ENCODE measurements around the gene FAM181A. TPM values are rescaled to one million over a fixed set of nuclear protein-coding genes. Genes with fewer than 3 reads are reported as not detected.
A peak's percentile ranks its signal among the peaks of the same experiment; 100 is the strongest.

FAM181A gene
- total and polyA plus RNA-seq, 10 of the 15 experiments (the other 5 are each of a cell fraction or from before 2014, with no cell fraction given) = not detected

DNA sequence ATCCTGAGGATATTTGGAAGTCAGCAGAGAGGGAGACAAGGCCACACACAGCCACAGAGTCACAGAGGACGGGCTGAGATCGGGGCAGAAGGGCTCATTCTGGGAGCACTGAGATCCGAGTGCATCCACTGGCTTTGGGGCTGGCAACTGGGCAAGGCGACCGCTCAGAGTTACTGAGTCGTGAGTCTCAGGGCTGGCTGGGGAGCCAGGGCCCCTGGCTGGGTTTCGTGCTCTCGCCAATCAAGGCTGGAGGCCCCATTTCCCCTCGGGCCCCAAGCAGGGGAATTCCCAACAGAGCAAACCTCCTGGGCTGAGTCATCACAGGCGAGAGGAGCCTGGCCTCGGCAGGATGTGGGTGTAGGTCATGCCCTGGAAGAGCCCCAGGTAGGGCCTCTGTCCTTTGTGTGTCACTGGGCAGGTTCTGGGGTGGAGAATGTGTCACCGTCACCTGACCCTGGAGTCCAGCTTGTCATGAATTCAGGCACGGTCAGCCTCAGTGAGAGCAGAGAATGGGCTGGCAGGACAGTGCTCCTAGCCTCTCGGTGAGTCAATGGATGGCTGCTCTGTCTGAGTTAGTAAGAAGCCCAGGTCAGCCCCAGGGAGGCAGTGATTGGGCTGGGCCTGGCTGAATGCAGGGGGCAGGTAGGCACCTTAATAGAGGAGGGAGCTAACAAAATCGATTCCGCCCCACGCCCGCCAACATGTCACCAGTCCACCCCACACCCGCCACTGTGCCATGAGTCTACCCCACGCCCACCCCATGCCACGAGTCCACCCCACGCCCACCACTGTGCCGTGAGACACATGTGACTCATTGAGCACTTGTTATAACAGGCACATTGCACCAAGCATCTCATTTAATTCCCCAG lies 32.3 kb downstream of the FAM181A start (continued):
- TF ChIP-seq, protein P1, sequence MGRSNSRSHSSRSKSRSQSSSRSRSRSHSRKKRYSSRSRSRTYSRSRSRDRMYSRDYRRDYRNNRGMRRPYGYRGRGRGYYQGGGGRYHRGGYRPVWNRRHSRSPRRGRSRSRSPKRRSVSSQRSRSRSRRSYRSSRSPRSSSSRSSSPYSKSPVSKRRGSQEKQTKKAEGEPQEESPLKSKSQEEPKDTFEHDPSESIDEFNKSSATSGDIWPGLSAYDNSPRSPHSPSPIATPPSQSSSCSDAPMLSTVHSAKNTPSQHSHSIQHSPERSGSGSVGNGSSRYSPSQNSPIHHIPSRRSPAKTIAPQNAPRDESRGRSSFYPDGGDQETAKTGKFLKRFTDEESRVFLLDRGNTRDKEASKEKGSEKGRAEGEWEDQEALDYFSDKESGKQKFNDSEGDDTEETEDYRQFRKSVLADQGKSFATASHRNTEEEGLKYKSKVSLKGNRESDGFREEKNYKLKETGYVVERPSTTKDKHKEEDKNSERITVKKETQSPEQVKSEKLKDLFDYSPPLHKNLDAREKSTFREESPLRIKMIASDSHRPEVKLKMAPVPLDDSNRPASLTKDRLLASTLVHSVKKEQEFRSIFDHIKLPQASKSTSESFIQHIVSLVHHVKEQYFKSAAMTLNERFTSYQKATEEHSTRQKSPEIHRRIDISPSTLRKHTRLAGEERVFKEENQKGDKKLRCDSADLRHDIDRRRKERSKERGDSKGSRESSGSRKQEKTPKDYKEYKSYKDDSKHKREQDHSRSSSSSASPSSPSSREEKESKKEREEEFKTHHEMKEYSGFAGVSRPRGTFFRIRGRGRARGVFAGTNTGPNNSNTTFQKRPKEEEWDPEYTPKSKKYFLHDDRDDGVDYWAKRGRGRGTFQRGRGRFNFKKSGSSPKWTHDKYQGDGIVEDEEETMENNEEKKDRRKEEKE (IDR thresholded peaks at IDR 0.05) = no peak
- TF ChIP-seq MTA3 (IDR thresholded peaks at IDR 0.05; ENCODE audit: borderline replicate concordance, low read length) (no peak), SMC3 (IDR thresholded peaks at IDR 0.05; ENCODE audit: borderline replicate concordance, low read length) (no peak), JUNB (IDR thresholded peaks at IDR 0.05) (peak; percentile 97), SMAD1 (IDR thresholded peaks at IDR 0.05; ENCODE audit: low read depth, partially characterized antibody) (peak; percentile 33), ETV6 (conservative IDR thresholded peaks at IDR 0.05 in 1 of 2, IDR thresholded peaks at IDR 0.05 in 1 of 2; ENCODE audit: borderline replicate concordance in 1 of 2, low read depth in 1 of 2) (peak in 1 of 2 experiments; percentile 98; a peak in 2 of 4 replicates), TCF3 (IDR thresholded peaks at IDR 0.05; ENCODE audit: borderline replicate concordance, insufficient read depth, low read depth, low read length) (peak; percentile 99), ZNF24 (IDR thresholded peaks at IDR 0.05) (peak; percentile 54; the same call in 1 of the 2 replicates), ZNF217 (IDR thresholded peaks at IDR 0.05) (no peak), CBX3 (IDR thresholded peaks at IDR 0.05; ENCODE audit: borderline replicate concordance, low read depth) (no peak), YY1 (IDR thresholded peaks at IDR 0.05; ENCODE audit: low read depth, low read length) (peak; percentile 75), EED (IDR thresholded peaks at IDR 0.05; ENCODE audit: low read depth) (peak; percentile 99), RELA (IDR thresholded peaks at IDR 0.05; ENCODE audit: borderline replicate concordance, partially characterized antibody) (peak; percentile 100), RAD51 (IDR thresholded peaks at IDR 0.05) (peak; percentile 89), MXI1 (IDR thresholded peaks at IDR 0.05; ENCODE audit: low read depth, low read length) (peak; percentile 70; the same call in 1 of the 2 replicates)
- TF ChIP-seq, protein P2, sequence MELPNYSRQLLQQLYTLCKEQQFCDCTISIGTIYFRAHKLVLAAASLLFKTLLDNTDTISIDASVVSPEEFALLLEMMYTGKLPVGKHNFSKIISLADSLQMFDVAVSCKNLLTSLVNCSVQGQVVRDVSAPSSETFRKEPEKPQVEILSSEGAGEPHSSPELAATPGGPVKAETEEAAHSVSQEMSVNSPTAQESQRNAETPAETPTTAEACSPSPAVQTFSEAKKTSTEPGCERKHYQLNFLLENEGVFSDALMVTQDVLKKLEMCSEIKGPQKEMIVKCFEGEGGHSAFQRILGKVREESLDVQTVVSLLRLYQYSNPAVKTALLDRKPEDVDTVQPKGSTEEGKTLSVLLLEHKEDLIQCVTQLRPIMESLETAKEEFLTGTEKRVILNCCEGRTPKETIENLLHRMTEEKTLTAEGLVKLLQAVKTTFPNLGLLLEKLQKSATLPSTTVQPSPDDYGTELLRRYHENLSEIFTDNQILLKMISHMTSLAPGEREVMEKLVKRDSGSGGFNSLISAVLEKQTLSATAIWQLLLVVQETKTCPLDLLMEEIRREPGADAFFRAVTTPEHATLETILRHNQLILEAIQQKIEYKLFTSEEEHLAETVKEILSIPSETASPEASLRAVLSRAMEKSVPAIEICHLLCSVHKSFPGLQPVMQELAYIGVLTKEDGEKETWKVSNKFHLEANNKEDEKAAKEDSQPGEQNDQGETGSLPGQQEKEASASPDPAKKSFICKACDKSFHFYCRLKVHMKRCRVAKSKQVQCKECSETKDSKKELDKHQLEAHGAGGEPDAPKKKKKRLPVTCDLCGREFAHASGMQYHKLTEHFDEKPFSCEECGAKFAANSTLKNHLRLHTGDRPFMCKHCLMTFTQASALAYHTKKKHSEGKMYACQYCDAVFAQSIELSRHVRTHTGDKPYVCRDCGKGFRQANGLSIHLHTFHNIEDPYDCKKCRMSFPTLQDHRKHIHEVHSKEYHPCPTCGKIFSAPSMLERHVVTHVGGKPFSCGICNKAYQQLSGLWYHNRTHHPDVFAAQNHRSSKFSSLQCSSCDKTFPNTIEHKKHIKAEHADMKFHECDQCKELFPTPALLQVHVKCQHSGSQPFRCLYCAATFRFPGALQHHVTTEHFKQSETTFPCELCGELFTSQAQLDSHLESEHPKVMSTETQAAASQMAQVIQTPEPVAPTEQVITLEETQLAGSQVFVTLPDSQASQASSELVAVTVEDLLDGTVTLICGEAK (IDR thresholded peaks at IDR 0.05; ENCODE audit: borderline replicate concordance) = no peak; the same call in 1 of the 2 replicates
- TF ChIP-seq, protein P3, sequence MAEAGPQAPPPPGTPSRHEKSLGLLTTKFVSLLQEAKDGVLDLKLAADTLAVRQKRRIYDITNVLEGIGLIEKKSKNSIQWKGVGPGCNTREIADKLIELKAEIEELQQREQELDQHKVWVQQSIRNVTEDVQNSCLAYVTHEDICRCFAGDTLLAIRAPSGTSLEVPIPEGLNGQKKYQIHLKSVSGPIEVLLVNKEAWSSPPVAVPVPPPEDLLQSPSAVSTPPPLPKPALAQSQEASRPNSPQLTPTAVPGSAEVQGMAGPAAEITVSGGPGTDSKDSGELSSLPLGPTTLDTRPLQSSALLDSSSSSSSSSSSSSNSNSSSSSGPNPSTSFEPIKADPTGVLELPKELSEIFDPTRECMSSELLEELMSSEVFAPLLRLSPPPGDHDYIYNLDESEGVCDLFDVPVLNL (IDR thresholded peaks at IDR 0.05; ENCODE audit: low read depth, low read length) = no peak
